Measurements from ENCODE around the gene OPHN1. TPM values are rescaled to one million over a fixed set of nuclear protein-coding genes. Genes with fewer than 3 reads are reported as not detected.

Gene OPHN1
- polyA plus RNA-seq, 3 donors, result 0.20 to 0.82 (median 0.73) TPM

DNA sequence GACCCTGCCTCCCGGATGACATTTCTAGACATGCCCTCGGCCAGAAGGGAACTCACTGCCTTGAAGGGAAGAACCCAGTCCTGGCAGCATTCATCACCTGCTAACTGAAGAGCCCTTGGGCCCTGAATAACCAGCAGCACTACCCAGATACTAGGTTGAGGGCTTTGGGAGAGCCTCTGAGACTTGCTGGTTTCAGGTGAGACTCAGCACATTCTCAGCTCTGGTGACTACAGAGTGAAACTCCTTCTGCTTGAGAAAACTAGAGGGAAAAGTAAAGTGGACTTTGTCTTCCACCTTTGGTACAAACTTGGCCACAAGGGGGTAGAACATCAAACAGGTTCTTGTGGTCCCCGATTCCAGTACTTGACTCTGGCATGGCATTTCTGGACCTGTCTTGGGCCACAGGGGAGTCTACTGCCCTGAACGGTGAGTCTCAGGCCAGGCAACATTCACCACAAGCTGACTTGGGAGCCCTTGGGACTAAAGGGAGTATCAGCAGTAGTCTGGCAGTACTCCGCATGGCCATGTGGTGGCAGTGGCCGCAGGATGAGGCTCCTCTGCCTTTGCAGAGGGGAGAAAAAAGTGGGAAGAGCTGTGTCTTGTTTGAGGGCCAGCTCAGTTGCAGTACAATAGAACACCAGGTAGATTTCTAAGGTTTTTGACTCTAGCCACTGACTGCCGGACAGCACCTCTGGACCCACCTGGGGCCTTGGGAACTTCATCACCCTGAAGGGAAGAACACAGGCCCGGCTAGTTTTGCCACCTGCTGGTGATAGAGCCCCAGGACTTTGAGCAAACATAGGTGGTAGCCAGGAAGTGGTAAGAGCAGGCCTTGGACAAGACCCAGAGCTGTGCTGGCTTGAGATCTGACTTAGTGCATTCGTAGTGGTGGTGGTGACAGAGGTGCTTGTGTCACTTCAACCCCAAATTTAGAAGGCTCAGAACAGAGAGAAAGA lies 414.8 kb downstream of the OPHN1 start:
- no peaks in the 10 kb centered on the region for H3K4me1 Mint-ChIP-seq
- Histone ChIP-seq H3K4me2 (replicated peaks; ENCODE audit: extremely low read depth, low read length, poor library complexity, severe bottlenecking) (no peak overlapping the region), H3K27ac (ENCODE audit: low read depth in 1 of 2, low read length in 2 of 2) (no peak overlapping the region), H3K4me1 (ENCODE audit: control insufficient read depth in 1 of 2, insufficient read depth in 2 of 2, low read length in 2 of 2) (no peaks in the 10 kb centered on the region), H3K27me3 (ENCODE audit: control insufficient read depth in 2 of 2, insufficient read depth in 2 of 2, low read length in 2 of 2) (no peaks in the 10 kb centered on the region), H3K9ac (ENCODE audit: insufficient read depth, low read length, poor library complexity, severe bottlenecking) (no peak overlapping the region), H2AFZ (ENCODE audit: insufficient read depth, low read depth, low read length, poor library complexity, severe bottlenecking) (no peak overlapping the region), H3K79me2 (ENCODE audit: insufficient read depth, low read length) (no peaks in the 10 kb centered on the region), H3K9me3 (replicated peaks in 1 of 2; ENCODE audit: control insufficient read depth in 1 of 2, insufficient read depth in 1 of 2, low read length in 2 of 2) (no peaks in the 10 kb centered on the region), H3K4me3 (replicated peaks in 1 of 3; ENCODE audit: low read depth in 2 of 3, low read length in 3 of 3) (no peak overlapping the region), H4K20me1 (ENCODE audit: insufficient read depth, low read length) (no peaks in the 10 kb centered on the region), H3K36me3 (replicated peaks in 1 of 2; ENCODE audit: control insufficient read depth in 1 of 2, insufficient read depth in 2 of 2, low read length in 2 of 2) (no peaks in the 10 kb centered on the region)
- peaks cover 0 to 6% (median 2%) of the 10 kb centered on the region in 7 donors for H3K9me3 Mint-ChIP-seq
- peak overlapping the region in 1 of 7 donors; percentile 54 for H3K27ac Mint-ChIP-seq
- intact Hi-C loops (cut with micrococcal nuclease), result no loop called here
- no peaks in the 10 kb centered on the region for H3K36me3 Mint-ChIP-seq
- TF ChIP-seq, protein P1, sequence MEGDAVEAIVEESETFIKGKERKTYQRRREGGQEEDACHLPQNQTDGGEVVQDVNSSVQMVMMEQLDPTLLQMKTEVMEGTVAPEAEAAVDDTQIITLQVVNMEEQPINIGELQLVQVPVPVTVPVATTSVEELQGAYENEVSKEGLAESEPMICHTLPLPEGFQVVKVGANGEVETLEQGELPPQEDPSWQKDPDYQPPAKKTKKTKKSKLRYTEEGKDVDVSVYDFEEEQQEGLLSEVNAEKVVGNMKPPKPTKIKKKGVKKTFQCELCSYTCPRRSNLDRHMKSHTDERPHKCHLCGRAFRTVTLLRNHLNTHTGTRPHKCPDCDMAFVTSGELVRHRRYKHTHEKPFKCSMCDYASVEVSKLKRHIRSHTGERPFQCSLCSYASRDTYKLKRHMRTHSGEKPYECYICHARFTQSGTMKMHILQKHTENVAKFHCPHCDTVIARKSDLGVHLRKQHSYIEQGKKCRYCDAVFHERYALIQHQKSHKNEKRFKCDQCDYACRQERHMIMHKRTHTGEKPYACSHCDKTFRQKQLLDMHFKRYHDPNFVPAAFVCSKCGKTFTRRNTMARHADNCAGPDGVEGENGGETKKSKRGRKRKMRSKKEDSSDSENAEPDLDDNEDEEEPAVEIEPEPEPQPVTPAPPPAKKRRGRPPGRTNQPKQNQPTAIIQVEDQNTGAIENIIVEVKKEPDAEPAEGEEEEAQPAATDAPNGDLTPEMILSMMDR (IDR thresholded peaks at IDR 0.05), result peak; percentile 17
- no peak overlapping the region for H3K4me3 Mint-ChIP-seq
- 93% methylated on average over 2 of the region's 9 CpGs for WGBS (ENCODE audit: insufficient coverage)
- DNase-seq, result peak in 1 of 3 donors; percentile 3
- H3K27me3 Mint-ChIP-seq (ENCODE audit: low read depth in 3 of 3), result peaks cover 0 to 2% (median 0%) of the 10 kb centered on the region in 3 donors

GRCh38 chrX:67998540-67998939 lies 434.8 kb downstream of the OPHN1 start:
- Histone ChIP-seq H3K27ac (ENCODE audit: low read depth in 1 of 2, low read length in 2 of 2) (no peak overlapping the region), H3K9ac (ENCODE audit: insufficient read depth, low read length, poor library complexity, severe bottlenecking) (no peak overlapping the region), H3K4me2 (replicated peaks; ENCODE audit: extremely low read depth, low read length, poor library complexity, severe bottlenecking) (no peak overlapping the region), H3K4me1 (ENCODE audit: control insufficient read depth in 1 of 2, insufficient read depth in 2 of 2, low read length in 2 of 2) (no peaks in the 10 kb centered on the region), H4K20me1 (ENCODE audit: insufficient read depth, low read length) (no peaks in the 10 kb centered on the region), H2AFZ (ENCODE audit: insufficient read depth, low read depth, low read length, poor library complexity, severe bottlenecking) (no peak overlapping the region), H3K4me3 (replicated peaks in 1 of 3; ENCODE audit: low read depth in 2 of 3, low read length in 3 of 3) (no peak overlapping the region), H3K9me3 (replicated peaks in 1 of 2; ENCODE audit: control insufficient read depth in 1 of 2, insufficient read depth in 1 of 2, low read length in 2 of 2) (peaks cover 4 to 16% of the 10 kb centered on the region in 2 donors), H3K79me2 (ENCODE audit: insufficient read depth, low read length) (no peaks in the 10 kb centered on the region), H3K36me3 (replicated peaks in 1 of 2; ENCODE audit: control insufficient read depth in 1 of 2, insufficient read depth in 2 of 2, low read length in 2 of 2) (no peaks in the 10 kb centered on the region), H3K27me3 (ENCODE audit: control insufficient read depth in 2 of 2, insufficient read depth in 2 of 2, low read length in 2 of 2) (no peaks in the 10 kb centered on the region)
- H3K27me3 Mint-ChIP-seq (ENCODE audit: low read depth in 3 of 3), result no peaks in the 10 kb centered on the region
- no peak for DNase-seq
- intact Hi-C loops (cut with micrococcal nuclease), result no loop called here
- no peak overlapping the region for H3K27ac Mint-ChIP-seq
- H3K36me3 Mint-ChIP-seq, result no peaks in the 10 kb centered on the region
- peaks cover 4 to 23% (median 10%) of the 10 kb centered on the region in 7 donors for H3K9me3 Mint-ChIP-seq
- TF ChIP-seq, protein P1 (IDR thresholded peaks at IDR 0.05), result no peak
- no peaks in the 10 kb centered on the region for H3K4me1 Mint-ChIP-seq
- H3K4me3 Mint-ChIP-seq, result no peak overlapping the region

Small RNAs within 50 kb of the gene (small RNA-seq; reads per million reads assigned to genes)
- not detected for gene RF00019 (ENCODE audit: insufficient read length, low read depth)
- gene RNU6-1225P (ENCODE audit: insufficient read length, low read depth), result 0.71 reads per million

Other genes with a start within 250 kb of the OPHN1 start
- 10 to 100 TPM in 2 of 3 donors, 1 to 10 TPM in 1; 3.8 to 23.6 (median 21.0) TPM for gene YIPF6, start 65.6 kb upstream of the OPHN1 start, polyA plus RNA-seq
- 1 to 10 TPM; 1.2 to 4.1 (median 1.7) TPM for gene STARD8, start 214.2 kb upstream of the OPHN1 start, polyA plus RNA-seq

Data from CD14-positive monocyte (primary cell).